ENCODE data around the gene SFRP5.

DNA sequence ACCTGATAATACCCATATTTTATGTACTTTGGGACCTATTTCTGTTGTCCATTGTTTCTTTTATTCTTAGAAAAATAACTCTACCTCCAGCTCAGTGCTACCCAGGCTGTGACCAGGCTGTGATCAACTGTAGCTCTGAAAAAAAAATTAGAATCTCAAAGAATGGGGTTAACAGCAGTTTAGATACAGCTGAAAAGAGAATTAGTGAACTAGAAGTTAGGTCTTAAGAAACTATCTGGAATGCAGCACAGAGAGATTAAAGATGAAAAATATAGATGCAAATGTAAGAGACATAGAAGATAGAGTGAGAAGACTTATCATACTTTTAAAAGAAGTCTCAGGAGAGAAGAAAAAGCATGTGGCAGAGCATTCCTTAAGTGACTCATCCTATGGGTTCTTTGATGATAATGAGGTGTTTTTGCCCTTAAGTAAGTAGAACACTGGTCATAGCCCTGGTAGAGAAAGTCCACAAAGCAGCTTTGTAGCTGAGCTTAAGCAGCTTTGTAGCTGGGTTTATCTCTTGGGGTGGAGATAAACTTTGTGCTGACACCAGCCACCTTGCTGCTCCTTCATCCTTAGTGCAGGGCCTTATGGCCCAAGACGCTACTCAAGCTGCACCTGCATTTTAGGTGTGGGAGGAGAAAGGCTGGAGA lies 27.3 kb upstream of the SFRP5 start:
- TF ChIP-seq, protein P1, sequence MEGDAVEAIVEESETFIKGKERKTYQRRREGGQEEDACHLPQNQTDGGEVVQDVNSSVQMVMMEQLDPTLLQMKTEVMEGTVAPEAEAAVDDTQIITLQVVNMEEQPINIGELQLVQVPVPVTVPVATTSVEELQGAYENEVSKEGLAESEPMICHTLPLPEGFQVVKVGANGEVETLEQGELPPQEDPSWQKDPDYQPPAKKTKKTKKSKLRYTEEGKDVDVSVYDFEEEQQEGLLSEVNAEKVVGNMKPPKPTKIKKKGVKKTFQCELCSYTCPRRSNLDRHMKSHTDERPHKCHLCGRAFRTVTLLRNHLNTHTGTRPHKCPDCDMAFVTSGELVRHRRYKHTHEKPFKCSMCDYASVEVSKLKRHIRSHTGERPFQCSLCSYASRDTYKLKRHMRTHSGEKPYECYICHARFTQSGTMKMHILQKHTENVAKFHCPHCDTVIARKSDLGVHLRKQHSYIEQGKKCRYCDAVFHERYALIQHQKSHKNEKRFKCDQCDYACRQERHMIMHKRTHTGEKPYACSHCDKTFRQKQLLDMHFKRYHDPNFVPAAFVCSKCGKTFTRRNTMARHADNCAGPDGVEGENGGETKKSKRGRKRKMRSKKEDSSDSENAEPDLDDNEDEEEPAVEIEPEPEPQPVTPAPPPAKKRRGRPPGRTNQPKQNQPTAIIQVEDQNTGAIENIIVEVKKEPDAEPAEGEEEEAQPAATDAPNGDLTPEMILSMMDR (IDR thresholded peaks at IDR 0.05 in 8 of 11, conservative IDR thresholded peaks at IDR 0.05 in 3 of 11): no peak
- TF ChIP-seq POLR2A (IDR thresholded peaks at IDR 0.05): no peak

Measured in spleen (tissue), 7 donors.